ENCODE measurements around the gene SDE2.
A peak's percentile ranks its signal among the peaks of the same experiment; 100 is the strongest.

The SDE2 gene

GRCh38 chr1:225999227-225999911 is at the start of gene SDE2:
TSS of gene SDE2 (minus strand) at chr1:225999343. CDS start at chr1:225999312, 31 bp downstream.
- H3K36me3 ChIP-seq, result peaks cover 15% of the 10 kb centered on the region
- H3K4me1 ChIP-seq, result peaks cover 81% of the 10 kb centered on the region
- peaks cover 41% of the 10 kb centered on the region for H4K20me1 ChIP-seq
- peak within 1 kb of the TSS; percentile 88 for H3K4me3 ChIP-seq
- H3K27me3 ChIP-seq, result no peaks in the 10 kb centered on the region
- peak within 1 kb of the TSS; percentile 93 for H3K4me2 ChIP-seq
- peak within 1 kb of the TSS; percentile 95 for H3K9ac ChIP-seq
- peak within 1 kb of the TSS; percentile 98 for H3K27ac ChIP-seq
- H3K9me3 ChIP-seq, result no peaks in the 10 kb centered on the region
- no peak for TF ChIP-seq Cebpa-rat (IDR thresholded peaks at IDR 0.05)

- H3K9ac ChIP-seq, result no peak overlapping the region
- H3K9me3 ChIP-seq, result peaks cover 7% of the 10 kb centered on the region; the same call in 1 of the 2 replicates
- H3K27ac ChIP-seq, result no peak overlapping the region
- H3K4me2 ChIP-seq, result no peak overlapping the region
- no peak for TF ChIP-seq Cebpa-rat (IDR thresholded peaks at IDR 0.05)
- H4K20me1 ChIP-seq, result no peaks in the 10 kb centered on the region
- peaks cover 33% of the 10 kb centered on the region for H3K36me3 ChIP-seq
- no peaks in the 10 kb centered on the region for H3K27me3 ChIP-seq
- H3K4me3 ChIP-seq, result no peak overlapping the region
- peaks cover 11% of the 10 kb centered on the region for H3K4me1 ChIP-seq
Observed at GRCh38 chr1:226048886-226049285, 49.7 kb upstream of the SDE2 start.

- peaks cover 24% of the 10 kb centered on the region for H3K4me1 ChIP-seq
- H3K27ac ChIP-seq, result no peak overlapping the region
- no peak for TF ChIP-seq Cebpa-rat (IDR thresholded peaks at IDR 0.05)
- no peak overlapping the region for H3K4me3 ChIP-seq
- peaks cover 21% of the 10 kb centered on the region; the same call in 1 of the 2 replicates for H3K36me3 ChIP-seq
- H3K4me2 ChIP-seq, result no peak overlapping the region
- H4K20me1 ChIP-seq, result no peaks in the 10 kb centered on the region
- no peak overlapping the region for H3K9ac ChIP-seq
- no peaks in the 10 kb centered on the region for H3K27me3 ChIP-seq
- peaks cover 7% of the 10 kb centered on the region; the same call in 1 of the 2 replicates for H3K9me3 ChIP-seq
Observed at GRCh38 chr1:226047495-226047894, 48.4 kb upstream of the SDE2 start.

- Histone ChIP-seq H3K9ac (no peak overlapping the region), H3K9me3 (peaks cover 7% of the 10 kb centered on the region; the same call in 1 of the 2 replicates), H3K27ac (no peak overlapping the region), H3K4me1 (peaks cover 26% of the 10 kb centered on the region), H4K20me1 (no peaks in the 10 kb centered on the region), H3K27me3 (no peaks in the 10 kb centered on the region), H3K4me2 (no peak overlapping the region), H3K36me3 (peaks cover 14% of the 10 kb centered on the region; the same call in 1 of the 2 replicates), H3K4me3 (no peak overlapping the region)
- no peak for TF ChIP-seq Cebpa-rat (IDR thresholded peaks at IDR 0.05)
Observed at GRCh38 chr1:226046240-226046639, 47.1 kb upstream of the SDE2 start.

- TF ChIP-seq Cebpa-rat (IDR thresholded peaks at IDR 0.05), result no peak
- Histone ChIP-seq H3K4me2 (peak overlapping the region; percentile 57), H3K4me1 (peaks cover 41% of the 10 kb centered on the region), H3K36me3 (peaks cover 8% of the 10 kb centered on the region; the same call in 1 of the 2 replicates), H3K27me3 (no peaks in the 10 kb centered on the region), H3K4me3 (no peak overlapping the region), H3K9me3 (peaks cover 7% of the 10 kb centered on the region; the same call in 1 of the 2 replicates), H3K9ac (no peak overlapping the region), H4K20me1 (no peaks in the 10 kb centered on the region), H3K27ac (no peak overlapping the region)
Observed at GRCh38 chr1:226044514-226045101, 45.5 kb upstream of the SDE2 start.

GRCh38 chr1:226041419-226041818 is 42.3 kb upstream of the SDE2 start:
- peaks cover 7% of the 10 kb centered on the region; the same call in 1 of the 2 replicates for H3K9me3 ChIP-seq
- no peak overlapping the region for H3K4me3 ChIP-seq
- H3K9ac ChIP-seq, result no peak overlapping the region
- H3K27ac ChIP-seq, result no peak overlapping the region
- H3K4me2 ChIP-seq, result no peak overlapping the region
- H3K36me3 ChIP-seq, result peaks cover 8% of the 10 kb centered on the region; the same call in 1 of the 2 replicates
- no peak for TF ChIP-seq Cebpa-rat (IDR thresholded peaks at IDR 0.05)
- H3K4me1 ChIP-seq, result peaks cover 44% of the 10 kb centered on the region
- no peaks in the 10 kb centered on the region for H3K27me3 ChIP-seq
- no peaks in the 10 kb centered on the region for H4K20me1 ChIP-seq

- H3K9ac ChIP-seq, result no peak overlapping the region
- no peak for TF ChIP-seq Cebpa-rat (IDR thresholded peaks at IDR 0.05)
- H4K20me1 ChIP-seq, result no peaks in the 10 kb centered on the region
- H3K27me3 ChIP-seq, result no peaks in the 10 kb centered on the region
- no peaks in the 10 kb centered on the region for H3K9me3 ChIP-seq
- H3K4me3 ChIP-seq, result no peak overlapping the region
- peaks cover 35% of the 10 kb centered on the region for H3K4me1 ChIP-seq
- H3K27ac ChIP-seq, result no peak overlapping the region
- no peak overlapping the region for H3K4me2 ChIP-seq
- H3K36me3 ChIP-seq, result no peaks in the 10 kb centered on the region
Observed at GRCh38 chr1:226038661-226039060, 39.5 kb upstream of the SDE2 start.

- H3K27me3 ChIP-seq, result no peaks in the 10 kb centered on the region
- H4K20me1 ChIP-seq, result no peaks in the 10 kb centered on the region
- no peak for TF ChIP-seq Cebpa-rat (IDR thresholded peaks at IDR 0.05)
- no peak overlapping the region for H3K27ac ChIP-seq
- no peak overlapping the region for H3K4me3 ChIP-seq
- H3K4me2 ChIP-seq, result no peak overlapping the region
- H3K36me3 ChIP-seq, result no peaks in the 10 kb centered on the region
- peaks cover 22% of the 10 kb centered on the region for H3K4me1 ChIP-seq
- no peaks in the 10 kb centered on the region for H3K9me3 ChIP-seq
- H3K9ac ChIP-seq, result no peak overlapping the region
Observed at GRCh38 chr1:226035915-226036314, 36.8 kb upstream of the SDE2 start.

GRCh38 chr1:226034482-226034881 is 35.3 kb upstream of the SDE2 start:
- no peak for TF ChIP-seq Cebpa-rat (IDR thresholded peaks at IDR 0.05)
- Histone ChIP-seq H3K9ac (no peak overlapping the region), H3K4me1 (peaks cover 21% of the 10 kb centered on the region), H3K4me2 (no peak overlapping the region), H3K9me3 (no peaks in the 10 kb centered on the region), H3K4me3 (no peak overlapping the region), H3K36me3 (no peaks in the 10 kb centered on the region), H4K20me1 (no peaks in the 10 kb centered on the region), H3K27ac (no peak overlapping the region), H3K27me3 (no peaks in the 10 kb centered on the region)

GRCh38 chr1:226033991-226034390 is 34.8 kb upstream of the SDE2 start:
- TF ChIP-seq Cebpa-rat (IDR thresholded peaks at IDR 0.05), result no peak
- no peak overlapping the region for H3K9ac ChIP-seq
- H3K27ac ChIP-seq, result no peak overlapping the region

More at GRCh38 chr1:226033991-226034390, 34.8 kb upstream of the SDE2 start:
- H3K4me3 ChIP-seq, result no peak overlapping the region
- peaks cover 24% of the 10 kb centered on the region for H3K4me1 ChIP-seq
- no peaks in the 10 kb centered on the region for H3K9me3 ChIP-seq
- no peaks in the 10 kb centered on the region for H4K20me1 ChIP-seq
- H3K4me2 ChIP-seq, result no peak overlapping the region
- H3K36me3 ChIP-seq, result no peaks in the 10 kb centered on the region
- H3K27me3 ChIP-seq, result no peaks in the 10 kb centered on the region

Data from BLaER1 (cell line).